Caco-2 (cell line): ENCODE results near the gene STOML2. TPM values are rescaled to one million over a fixed set of nuclear protein-coding genes. Genes with fewer than 3 reads are reported as not detected.

Experiments
- BruUV-seq: library from RNA; stranded (reverse); fragments of 400-500 nt; replicated peaks from 2 replicates; lab custom pipeline; 2021; lab: Mats Ljungman, UMichigan
- CTCF ChIA-PET: fragments of 300-600 bp; sonication (Branson Sonifier 250); formaldehyde crosslinking; loops from one replicate; lab custom pipeline; 2022; ENCODE audit warnings: antibody characterized with exemption; lab: Charles Lee
- POLR2A ChIA-PET: fragments of 300-600 bp; sonication (Branson Sonifier 250); formaldehyde crosslinking; loops from one replicate; lab custom pipeline; 2022; ENCODE audit warnings: antibody characterized with exemption; lab: Charles Lee
- DNase-seq, 2 experiments: peaks; one replicate each; pipeline versions ENCODE4 v3.0.0 to v3.0.0-alpha.2; 2020 to 2022
- H3K27me3 ChIP-seq: replicated peaks from 2 replicates; pipeline ENCODE4 v1.6.0; 2011; ENCODE audit warnings: low read length; ENCODE audit not compliant: control insufficient read depth, insufficient read depth
- H3K36me3 ChIP-seq: 2 replicates; pipeline ENCODE4 v1.5.1; 2011; ENCODE audit warnings: low read length; ENCODE audit not compliant: control insufficient read depth, insufficient read depth
- H3K4me1 ChIP-seq: fragments of 250-450 bp; sonication (Bioruptor Pico); 2 replicates; pipeline ENCODE4 v1.5.1; 2020; ENCODE audit warnings: mild to moderate bottlenecking
- H3K4me3 ChIP-seq: 2 replicates; pipeline ENCODE4 v1.5.1; 2011; ENCODE audit warnings: low read depth, mild to moderate bottlenecking, control low read depth, low read length
- H3K9me3 ChIP-seq: fragments of 250-450 bp; sonication (Bioruptor Pico); 2 replicates; pipeline ENCODE4 v1.5.1; 2020; ENCODE audit warnings: mild to moderate bottlenecking, moderate library complexity
- H3K27ac Mint-ChIP-seq: one replicate; pipeline ENCODE4 v1.8.0; 2022; ENCODE audit warnings: mixed read lengths; ENCODE audit not compliant: unreplicated experiment
- H3K27me3 Mint-ChIP-seq: one replicate; pipeline ENCODE4 v1.8.0; 2022; ENCODE audit warnings: mixed read lengths; ENCODE audit not compliant: insufficient read depth, unreplicated experiment
- H3K36me3 Mint-ChIP-seq: one replicate; pipeline ENCODE4 v1.8.0; 2022; ENCODE audit warnings: mild to moderate bottlenecking, mixed read lengths; ENCODE audit not compliant: insufficient read depth, unreplicated experiment
- H3K4me1 Mint-ChIP-seq: one replicate; pipeline ENCODE4 v1.8.0; 2022; ENCODE audit warnings: low read depth, mixed read lengths; ENCODE audit not compliant: unreplicated experiment
- H3K4me3 Mint-ChIP-seq: one replicate; pipeline ENCODE4 v1.8.0; 2022; ENCODE audit warnings: mild to moderate bottlenecking, moderate library complexity, mixed read lengths; ENCODE audit not compliant: unreplicated experiment
- H3K9me3 Mint-ChIP-seq: one replicate; pipeline ENCODE4 v1.8.0; 2022; ENCODE audit warnings: mixed read lengths; ENCODE audit not compliant: unreplicated experiment
- CTCF ChIP-seq, 2 experiments: fragments of 200-600 bp in 1 of 2; IDR thresholded peaks; 1 replicate in 1 of 2; 2 replicates in 1 of 2; pipeline versions ENCODE4 v1.5.1 to v1.8.0; 2011 to 2022; ENCODE audit warnings: antibody characterized with exemption in 1 of 2, control low read depth in 1 of 2, inconsistent platforms in 1 of 2, low read depth in 1 of 2, low read length in 1 of 2, mild to moderate bottlenecking in 1 of 2, moderate library complexity in 1 of 2; ENCODE audit not compliant: insufficient read depth in 1 of 2, severe bottlenecking in 1 of 2, unreplicated experiment in 1 of 2
- intact Hi-C: fragments of 100-400 bp; cut with micrococcal nuclease; formaldehyde crosslinking; loops from one replicate; pipeline ENCODE4 v1.10.0; 2022; ENCODE audit not compliant: unreplicated experiment
- total RNA-seq: library from RNA; stranded (reverse); gene quantifications from 2 replicates; pipeline ENCODE4 v1.2.3, GENCODE V29; 2022

STOML2 gene
- total RNA-seq, 1 experiment from 2014 or later: 235 TPM

GRCh38 chr9:35085078-35085477 lies 17.9 kb downstream of the STOML2 start:
- H3K36me3 Mint-ChIP-seq: peaks cover 3% of the 10 kb centered on the region
- H3K27me3 ChIP-seq: no peaks in the 10 kb centered on the region
- H3K9me3 ChIP-seq: no peaks in the 10 kb centered on the region
- DNase-seq: no peak
- H3K36me3 ChIP-seq: no peaks in the 10 kb centered on the region
- TF ChIP-seq CTCF (IDR thresholded peaks at IDR 0.05; ENCODE audit: insufficient read depth in 1 of 2, low read depth in 1 of 2, low read length in 1 of 2, severe bottlenecking in 1 of 2, unreplicated experiment in 1 of 2): no peak
- no peaks in the 10 kb centered on the region for H3K4me1 ChIP-seq
- no peak overlapping the region for H3K4me3 ChIP-seq
- BruUV-seq: no TSS peak
- intact Hi-C loops: no loop called here
- no peaks in the 10 kb centered on the region for H3K9me3 Mint-ChIP-seq
- no peaks in the 10 kb centered on the region for H3K27me3 Mint-ChIP-seq
- ChIA-PET POLR2A (no interaction called here), CTCF (no interaction called here)
- no peak overlapping the region for H3K4me3 Mint-ChIP-seq
- H3K27ac Mint-ChIP-seq: no peak overlapping the region
- no peaks in the 10 kb centered on the region for H3K4me1 Mint-ChIP-seq

GRCh38 chr9:35079426-35080341 lies 23.2 kb downstream of the STOML2 start, which contains the start of gene FANCG:
Gene FANCG, minus strand, starts transcription at chr9:35079942. Its CDS starts 418 bp downstream, at chr9:35079524.
- Mint-ChIP-seq H3K27ac (peak within 1 kb of the TSS; percentile 87), H3K9me3 (no peaks in the 10 kb centered on the region), H3K4me3 (peak within 1 kb of the TSS; percentile 86), H3K4me1 (peaks cover 7% of the 10 kb centered on the region), H3K36me3 (peaks cover 31% of the 10 kb centered on the region), H3K27me3 (no peaks in the 10 kb centered on the region)
- ChIA-PET POLR2A (interaction anchor here (1.0 to 2.2 kb wide), 4 partner anchors 8 to 90 kb away, joined by 3 to 14 read pairs (median 6); partner anchors contain the start of genes ATOSB, DNAJB5, STOML2 and VCP), CTCF (interaction anchor here (0.6 to 1.6 kb wide), 6 partner anchors 10 to 554 kb away, joined by 3 to 10 read pairs (median 7); partner anchors contain the start of genes PIGO and STOML2)
- intact Hi-C loops: loop anchor here (1.0 kb wide), 2 partner anchors 7 to 17 kb away; partner anchors contain the start of genes PIGO and VCP
- Histone ChIP-seq H3K4me1 (peaks cover 10% of the 10 kb centered on the region; the same call in 1 of the 2 replicates), H3K27me3 (no peaks in the 10 kb centered on the region), H3K9me3 (no peaks in the 10 kb centered on the region), H3K36me3 (peaks cover 2% of the 10 kb centered on the region; the same call in 1 of the 2 replicates), H3K4me3 (peak within 1 kb of the TSS; percentile 88)
- BruUV-seq: no TSS peak
- no peak for TF ChIP-seq CTCF (IDR thresholded peaks at IDR 0.05; ENCODE audit: insufficient read depth in 1 of 2, low read depth in 1 of 2, low read length in 1 of 2, severe bottlenecking in 1 of 2, unreplicated experiment in 1 of 2)
- DNase-seq: peak; percentile 92 to 93

DNA sequence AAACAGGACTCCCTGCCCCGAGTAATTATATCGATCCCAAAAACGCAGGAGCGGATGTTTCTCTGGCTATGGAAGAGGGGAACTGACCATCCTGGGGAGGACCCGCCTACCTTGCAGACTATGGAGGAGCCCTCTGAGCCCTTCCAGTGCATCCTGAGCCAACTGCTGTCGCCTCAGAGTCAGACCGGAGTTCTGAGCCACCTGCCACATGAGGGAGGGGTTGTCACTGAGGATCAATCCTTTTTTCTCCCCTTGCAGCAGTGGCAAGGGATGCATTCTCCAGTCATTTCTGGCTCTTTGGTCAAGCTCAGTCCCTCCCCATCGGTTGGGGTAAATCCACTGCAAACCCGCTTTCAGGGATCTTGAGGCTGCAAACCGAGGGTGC lies 23.9 kb downstream of the STOML2 start:
- Histone ChIP-seq H3K4me1 (peaks cover 10% of the 10 kb centered on the region; the same call in 1 of the 2 replicates), H3K9me3 (no peaks in the 10 kb centered on the region), H3K27me3 (no peaks in the 10 kb centered on the region), H3K4me3 (peak overlapping the region; percentile 88), H3K36me3 (peaks cover 2% of the 10 kb centered on the region; the same call in 1 of the 2 replicates)
- Mint-ChIP-seq H3K4me1 (peaks cover 7% of the 10 kb centered on the region), H3K27me3 (no peaks in the 10 kb centered on the region), H3K27ac (peak overlapping the region; percentile 87), H3K4me3 (peak overlapping the region; percentile 86), H3K36me3 (peaks cover 31% of the 10 kb centered on the region), H3K9me3 (no peaks in the 10 kb centered on the region)
- BruUV-seq: TSS peak; percentile 43
- intact Hi-C loops: loop anchor here (1.0 kb wide), 1 partner anchor 17 kb away; the partner anchor contains the start of gene PIGO
- TF ChIP-seq CTCF (IDR thresholded peaks at IDR 0.05; ENCODE audit: insufficient read depth in 1 of 2, low read depth in 1 of 2, low read length in 1 of 2, severe bottlenecking in 1 of 2, unreplicated experiment in 1 of 2): no peak
- no peak for DNase-seq
- CTCF ChIA-PET: interaction anchor here (1.0 to 1.6 kb wide), 4 partner anchors 18 to 179 kb away, joined by 4 to 10 read pairs (median 7); partner anchors contain the start of genes PIGO and STOML2
- POLR2A ChIA-PET: interaction anchor here (1.0 to 2.2 kb wide), 4 partner anchors 7 to 90 kb away, joined by 3 to 14 read pairs (median 6); partner anchors contain the start of genes ATOSB, DNAJB5, STOML2 and VCP
